Measurements from ENCODE around the gene LSS.

DNA sequence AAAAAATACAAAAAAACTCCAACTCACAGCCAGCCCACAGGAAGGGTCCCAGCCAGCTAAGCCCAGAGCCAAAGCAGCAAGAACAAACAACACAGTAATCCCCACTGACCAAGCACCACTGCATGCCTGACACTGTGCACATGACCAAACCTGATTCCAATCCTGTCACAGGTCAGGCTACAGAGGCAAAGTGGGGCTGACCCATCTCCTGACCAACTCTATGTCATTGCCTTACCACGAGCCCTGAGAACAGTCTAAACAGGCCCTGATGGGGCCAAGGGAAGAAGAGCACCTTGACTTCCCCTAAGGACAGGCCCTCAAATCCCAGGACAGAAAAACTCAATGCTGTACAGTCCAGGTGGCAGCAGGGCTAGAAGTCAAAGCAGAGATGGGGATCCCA is 2.4 kb downstream of the LSS start:
- no peak for TF ChIP-seq POLR2A (IDR thresholded peaks at IDR 0.05)
- TF ChIP-seq, protein P1, sequence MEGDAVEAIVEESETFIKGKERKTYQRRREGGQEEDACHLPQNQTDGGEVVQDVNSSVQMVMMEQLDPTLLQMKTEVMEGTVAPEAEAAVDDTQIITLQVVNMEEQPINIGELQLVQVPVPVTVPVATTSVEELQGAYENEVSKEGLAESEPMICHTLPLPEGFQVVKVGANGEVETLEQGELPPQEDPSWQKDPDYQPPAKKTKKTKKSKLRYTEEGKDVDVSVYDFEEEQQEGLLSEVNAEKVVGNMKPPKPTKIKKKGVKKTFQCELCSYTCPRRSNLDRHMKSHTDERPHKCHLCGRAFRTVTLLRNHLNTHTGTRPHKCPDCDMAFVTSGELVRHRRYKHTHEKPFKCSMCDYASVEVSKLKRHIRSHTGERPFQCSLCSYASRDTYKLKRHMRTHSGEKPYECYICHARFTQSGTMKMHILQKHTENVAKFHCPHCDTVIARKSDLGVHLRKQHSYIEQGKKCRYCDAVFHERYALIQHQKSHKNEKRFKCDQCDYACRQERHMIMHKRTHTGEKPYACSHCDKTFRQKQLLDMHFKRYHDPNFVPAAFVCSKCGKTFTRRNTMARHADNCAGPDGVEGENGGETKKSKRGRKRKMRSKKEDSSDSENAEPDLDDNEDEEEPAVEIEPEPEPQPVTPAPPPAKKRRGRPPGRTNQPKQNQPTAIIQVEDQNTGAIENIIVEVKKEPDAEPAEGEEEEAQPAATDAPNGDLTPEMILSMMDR (IDR thresholded peaks at IDR 0.05): no peak

All from lower leg skin (tissue), 3 donors.